Upper lobe of left lung (tissue), 4 donors: ENCODE results near the gene TGM2.

Experiments used
- CTCF ChIP-seq, 6 experiments: fragments of 450-650 bp in 4 of 6; fragments of 200-600 bp in 2 of 6; sonication (generic) in 2 of 6; IDR thresholded peaks; one replicate each; pipeline ENCODE4 v1.5.1; 2016 to 2019; ENCODE audit warnings: antibody characterized with exemption in 6 of 6
- POLR2A ChIP-seq, 4 donors: fragments of 450-650 bp; IDR thresholded peaks; one replicate each; pipeline ENCODE4 v1.5.1; 2016 to 2017; ENCODE audit warnings: antibody characterized with exemption in 4 of 4, mild to moderate bottlenecking in 2 of 4
- POLR2AphosphoS5 ChIP-seq, 2 donors: sonication (generic); formaldehyde crosslinking; IDR thresholded peaks; one replicate each; pipeline ENCODE4 v1.5.1; 2017; ENCODE audit warnings: antibody characterized with exemption in 2 of 2

GRCh38 chr20:38092915-38093314 is 72.2 kb downstream of the TGM2 start:
- TF ChIP-seq CTCF (IDR thresholded peaks at IDR 0.05) (no peak), POLR2A (IDR thresholded peaks at IDR 0.05) (no peak), POLR2AphosphoS5 (IDR thresholded peaks at IDR 0.05) (no peak)
